Measurements from ENCODE around the gene ATP12A.

Gene ATP12A
- total RNA-seq: 0 reads per million in 4 experiments

DNA sequence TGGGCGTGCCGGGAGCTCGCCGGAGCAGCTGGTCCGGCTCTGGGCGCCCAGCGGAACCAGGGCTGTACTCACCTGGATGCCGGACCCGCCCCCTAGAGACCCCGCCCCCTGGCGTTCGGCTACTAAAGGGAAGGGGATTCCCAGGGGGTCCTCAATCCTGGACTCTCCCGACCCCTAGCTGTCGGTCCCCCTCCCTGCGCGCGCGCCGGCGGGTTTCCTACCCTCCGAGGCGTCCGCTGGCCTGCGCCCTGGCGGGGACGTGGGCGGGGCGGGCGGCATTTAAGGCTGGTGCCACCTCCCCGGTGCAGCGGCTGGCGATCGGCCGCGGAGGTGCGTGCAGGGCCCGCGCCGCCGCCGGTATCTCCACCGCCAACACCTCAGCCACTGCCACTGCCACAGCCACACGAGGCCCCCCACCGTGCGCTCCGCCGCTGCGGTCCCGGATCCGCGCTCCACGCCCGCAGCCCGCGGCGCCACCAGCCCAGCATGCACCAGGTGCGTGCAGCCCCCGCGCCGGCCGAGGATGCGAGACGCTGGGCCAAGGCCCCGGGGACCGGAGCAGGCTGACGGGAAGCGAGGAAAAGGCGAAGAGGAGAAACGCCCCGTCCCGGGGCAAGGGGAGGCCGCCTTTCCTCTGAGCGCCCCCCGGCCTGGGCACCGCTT, at the start of gene ATP12A:
Gene ATP12A, plus strand, starts transcription at position 151 of the 663 bp plus-strand sequence. Its CDS starts 336 bp downstream, at position 487.
- DNase-seq: no peak

DNA sequence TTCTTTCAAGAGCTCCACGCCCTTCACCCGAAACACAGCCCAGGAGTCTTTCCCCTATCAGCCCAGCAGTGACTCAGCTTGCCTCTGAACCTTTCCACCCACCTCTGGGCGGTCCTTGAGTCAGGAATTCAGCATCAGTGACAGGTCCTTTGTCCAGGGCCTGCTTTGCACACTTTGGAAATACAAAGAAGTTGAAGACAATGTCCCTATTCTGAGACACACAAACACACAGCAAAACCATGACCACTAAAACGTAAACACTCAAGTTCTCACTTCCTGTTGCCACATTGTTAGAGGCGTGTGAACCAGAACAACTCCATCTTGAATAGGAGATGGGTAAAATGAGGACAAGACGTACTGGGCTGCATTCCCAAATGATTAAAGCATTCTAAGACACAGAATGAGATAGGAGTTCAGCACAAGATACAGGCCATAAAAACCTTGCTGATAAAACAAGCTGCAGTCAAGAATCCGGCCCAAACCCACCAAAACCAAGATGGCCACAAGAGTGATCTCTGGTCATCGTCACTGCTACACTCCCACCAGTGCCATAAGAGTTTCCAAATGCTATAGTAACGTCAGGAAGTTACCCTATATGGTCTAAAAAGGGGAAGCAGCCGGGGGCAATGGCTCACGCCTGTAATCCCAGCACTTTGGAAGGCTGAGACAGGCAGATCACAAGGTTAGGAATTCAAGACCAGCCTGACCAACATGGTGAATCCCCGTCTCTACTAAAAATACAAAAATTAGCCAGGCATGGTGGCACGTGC, 49.2 kb upstream of the ATP12A start:
- no peak for DNase-seq

DNA sequence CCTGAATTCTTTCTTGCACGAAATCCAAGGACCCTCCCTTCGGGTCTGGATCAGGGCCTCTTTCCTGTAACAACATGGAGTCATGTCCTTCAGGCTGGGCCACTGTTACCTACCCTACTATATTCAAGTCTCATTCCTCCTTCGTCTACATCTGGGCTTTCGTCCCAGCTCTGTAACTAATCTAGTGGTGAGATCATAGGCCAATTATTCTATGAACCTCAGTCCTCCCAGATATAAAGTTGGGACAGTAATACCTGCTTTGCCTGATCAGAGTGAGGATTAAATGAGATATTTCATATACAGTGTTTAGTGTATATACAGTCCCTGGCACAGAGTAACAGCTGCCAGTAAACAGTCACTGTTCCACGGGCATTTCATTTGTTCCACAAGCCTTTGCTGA, 48.3 kb upstream of the ATP12A start:
- no peak for DNase-seq

DNA sequence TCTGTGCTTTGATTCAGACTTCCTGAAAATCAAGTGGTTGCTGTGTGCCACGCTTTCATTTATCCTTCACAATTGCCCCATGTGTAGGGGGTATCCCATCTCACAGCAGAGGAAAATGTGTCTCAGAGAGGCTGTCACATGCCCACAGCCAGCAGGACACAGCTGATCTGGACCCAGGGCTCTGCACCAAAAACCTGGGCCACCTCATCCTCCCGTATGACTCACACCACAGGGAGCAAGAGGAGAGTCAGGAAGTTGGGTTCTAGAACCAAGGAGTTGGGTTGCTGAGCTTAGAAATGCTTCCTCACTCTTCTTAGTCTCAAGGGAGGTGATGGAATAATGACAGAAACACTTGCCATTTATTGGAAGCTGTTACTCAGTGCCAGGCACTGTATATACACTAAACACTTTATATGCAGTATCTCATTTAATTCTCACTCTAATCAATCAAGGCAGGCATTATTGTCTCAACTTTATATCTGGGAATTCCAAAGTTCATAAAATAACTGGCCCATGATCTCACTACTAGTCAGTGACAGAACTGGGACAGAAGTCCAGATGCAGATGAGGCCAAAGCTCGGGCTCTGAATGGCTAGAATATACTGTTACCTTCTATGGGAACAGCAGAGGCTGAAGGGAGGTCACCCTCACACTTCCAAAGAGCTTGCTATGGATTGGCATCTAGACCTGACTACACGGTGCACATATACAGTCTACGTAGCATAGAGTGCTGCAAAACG, 47.7 kb upstream of the ATP12A start:
- DNase-seq: no peak

DNA sequence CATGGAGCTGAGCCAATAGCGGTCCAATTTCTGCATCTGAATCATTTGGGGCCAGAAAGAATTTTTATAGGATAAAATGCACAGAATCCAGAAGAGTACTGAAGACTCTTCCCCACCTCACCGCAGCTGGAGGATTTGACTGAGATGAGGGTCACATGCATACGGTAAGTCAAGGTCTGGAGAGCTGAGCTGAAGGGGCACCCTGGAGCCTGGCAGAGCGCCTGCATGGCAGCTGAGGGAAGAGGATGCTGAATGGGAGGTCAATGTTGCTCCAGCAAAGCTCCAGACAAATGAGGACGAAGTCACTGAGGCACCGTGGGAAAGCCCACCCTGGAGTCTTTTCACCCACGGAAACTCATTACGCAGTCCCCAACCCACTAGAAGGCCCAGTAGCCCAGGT, 43.4 kb upstream of the ATP12A start:
- no peak for DNase-seq

DNA sequence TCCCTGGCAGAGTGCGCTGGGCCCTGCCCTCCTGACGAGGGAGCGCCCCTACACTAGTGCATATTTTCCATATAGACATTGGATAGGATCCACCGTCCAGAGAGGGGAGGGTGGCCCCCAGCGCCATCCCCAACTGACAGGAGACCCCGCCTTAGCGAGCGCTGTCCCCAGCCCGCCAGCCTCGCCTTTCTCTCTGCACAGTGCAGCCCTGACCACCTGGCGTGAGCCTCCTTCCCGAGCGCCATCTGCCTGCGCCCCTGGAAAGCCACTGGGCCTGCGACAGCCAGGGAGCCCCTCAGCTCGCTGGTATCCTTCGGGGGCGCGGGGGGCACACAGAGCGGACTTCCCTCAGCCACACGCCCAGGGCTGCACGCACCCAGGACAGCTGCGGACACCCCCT, 42.1 kb upstream of the ATP12A start:
- no peak for DNase-seq

DNA sequence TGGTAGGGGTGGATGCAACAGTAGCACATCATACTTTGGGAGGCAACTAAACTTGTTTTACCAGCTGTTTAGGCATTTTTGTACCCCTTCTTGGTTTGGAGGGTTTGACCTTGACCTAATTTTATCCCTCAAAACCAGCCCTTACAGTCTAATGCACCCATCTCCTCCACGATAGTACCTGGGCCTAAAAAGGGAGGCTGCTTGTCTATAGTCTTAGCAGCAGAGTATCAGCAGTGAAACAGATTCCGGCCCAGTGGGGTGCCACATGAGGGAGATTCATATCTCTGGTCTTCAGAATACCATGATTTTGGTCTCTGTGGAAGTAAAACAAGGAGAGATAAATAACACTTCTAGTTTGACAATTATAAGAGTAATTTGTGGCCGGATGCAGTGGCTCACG, 39.5 kb upstream of the ATP12A start:
- no peak for DNase-seq

DNA sequence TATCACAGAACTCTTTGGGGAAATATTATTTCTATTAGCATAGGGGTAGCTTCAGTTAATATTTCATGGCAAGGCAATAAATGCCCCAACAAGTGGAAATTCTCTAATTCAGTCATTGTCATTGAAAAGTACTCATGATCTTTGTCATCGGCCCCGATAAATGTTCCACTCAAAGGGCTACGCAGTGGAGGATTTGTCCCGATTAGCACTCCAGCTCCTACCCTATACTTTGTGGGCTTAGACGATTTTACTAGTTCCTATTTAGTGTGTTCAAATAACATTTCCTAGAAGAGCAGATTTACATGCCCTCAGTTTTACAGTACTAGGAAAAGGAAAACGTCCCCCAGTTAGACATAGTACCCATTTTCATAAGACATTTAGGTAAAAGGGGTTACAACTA, 38.0 kb upstream of the ATP12A start:
- DNase-seq: no peak

GRCh38 chr13:24644036-24644435, 36.2 kb upstream of the ATP12A start:
- DNase-seq: no peak

DNA sequence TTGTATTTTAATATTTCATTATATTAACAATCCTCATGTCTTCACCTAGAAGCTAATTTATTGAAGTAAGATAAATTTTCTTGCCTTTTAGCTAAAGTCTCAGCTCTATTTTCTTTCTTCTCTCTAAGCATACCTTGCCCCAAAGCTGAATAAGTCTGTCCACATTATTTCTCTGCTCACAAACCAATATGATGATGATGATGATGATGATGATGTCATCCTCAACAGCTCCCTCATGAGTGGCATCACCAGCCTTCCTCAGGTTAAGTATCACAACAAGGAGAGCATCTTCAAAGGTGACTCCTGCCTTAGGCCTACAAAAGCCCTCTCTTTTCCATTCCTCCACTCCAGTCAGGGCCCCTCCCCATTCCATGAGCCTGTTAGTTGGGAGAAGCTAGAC, 31.9 kb upstream of the ATP12A start:
- DNase-seq: no peak

- no peak for DNase-seq
Measured at GRCh38 chr13:24648983-24649687, 31.1 kb upstream of the ATP12A start.

DNA sequence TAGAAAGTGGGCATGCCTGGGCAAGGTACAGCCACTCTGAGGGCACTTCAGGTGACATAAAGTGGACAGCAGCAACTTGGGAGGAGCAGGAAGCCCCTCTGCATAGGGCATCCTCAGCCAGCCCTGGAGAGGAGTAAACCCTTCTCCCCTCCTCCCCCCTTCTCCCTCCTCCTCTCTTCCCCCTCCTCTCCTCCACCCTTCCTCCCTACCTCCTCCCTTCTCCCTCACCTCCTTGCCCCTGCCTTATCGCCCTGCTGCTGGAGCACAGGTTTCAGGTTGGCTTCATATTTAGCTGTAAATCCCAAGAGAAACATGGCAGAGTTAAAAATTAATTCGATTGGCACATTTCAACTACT, 30.5 kb upstream of the ATP12A start:
- DNase-seq: no peak

DNA sequence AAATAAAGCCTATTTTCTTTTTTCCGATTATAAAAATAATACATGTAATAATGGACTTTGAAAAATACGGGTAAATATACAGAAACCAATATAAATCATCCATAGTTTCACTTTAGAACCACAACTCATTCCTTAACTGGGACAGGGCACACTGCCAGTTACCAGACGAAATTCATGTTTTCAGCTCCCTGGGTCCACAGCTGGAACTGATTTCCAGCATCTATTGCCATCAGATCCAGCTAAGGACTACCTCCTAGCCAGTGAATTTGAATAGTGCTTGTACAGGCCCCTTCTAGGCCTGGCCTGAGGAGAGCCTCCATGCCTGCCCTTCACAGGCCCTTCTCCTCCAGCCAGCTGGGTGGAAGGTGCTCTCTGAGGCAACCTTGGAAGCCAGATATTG, 30.0 kb upstream of the ATP12A start:
- DNase-seq: no peak

- no peak for DNase-seq
Measured at GRCh38 chr13:24651718-24652345, 28.4 kb upstream of the ATP12A start.

- no peak for DNase-seq
Measured at GRCh38 chr13:24652359-24652758, 27.8 kb upstream of the ATP12A start.

DNA sequence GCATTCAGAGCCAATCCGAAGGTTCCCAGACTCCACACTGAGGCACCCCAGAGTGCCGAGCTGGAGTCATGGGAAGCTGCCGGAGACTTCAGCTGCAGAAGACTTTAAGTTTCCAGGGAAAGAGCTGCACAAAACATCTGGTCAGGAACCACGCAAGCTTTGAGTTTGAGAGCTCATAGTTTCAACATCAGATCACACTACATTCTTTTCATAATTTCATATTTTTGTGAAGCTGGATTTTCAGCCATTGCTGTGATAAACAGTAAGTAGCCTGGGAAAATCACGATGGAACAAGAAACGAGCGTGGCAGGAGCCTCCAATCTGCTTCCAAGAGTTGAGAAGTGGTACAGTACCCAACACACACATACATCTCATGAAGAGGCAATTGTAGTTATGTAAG, 25.5 kb upstream of the ATP12A start:
- DNase-seq: no peak

DNA sequence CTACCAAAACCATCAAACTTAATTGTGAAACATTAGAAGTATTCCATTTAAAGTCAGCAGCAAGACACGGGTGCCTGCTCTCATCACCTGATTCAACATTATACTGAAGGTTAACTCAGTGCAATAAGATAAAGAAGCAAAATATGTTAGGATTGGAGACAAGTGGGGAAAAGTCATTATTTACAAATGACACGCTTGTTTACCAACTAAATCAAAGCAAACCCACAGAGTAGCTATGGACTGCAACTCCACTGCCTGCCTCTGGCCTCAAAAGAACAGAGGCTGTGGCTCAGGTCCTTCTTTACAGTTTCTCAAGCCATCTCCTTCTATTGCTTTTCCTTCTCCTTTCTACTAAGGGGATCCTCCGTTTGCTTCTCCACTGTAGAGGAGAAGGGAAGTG, 21.0 kb upstream of the ATP12A start:
- DNase-seq: no peak

DNA sequence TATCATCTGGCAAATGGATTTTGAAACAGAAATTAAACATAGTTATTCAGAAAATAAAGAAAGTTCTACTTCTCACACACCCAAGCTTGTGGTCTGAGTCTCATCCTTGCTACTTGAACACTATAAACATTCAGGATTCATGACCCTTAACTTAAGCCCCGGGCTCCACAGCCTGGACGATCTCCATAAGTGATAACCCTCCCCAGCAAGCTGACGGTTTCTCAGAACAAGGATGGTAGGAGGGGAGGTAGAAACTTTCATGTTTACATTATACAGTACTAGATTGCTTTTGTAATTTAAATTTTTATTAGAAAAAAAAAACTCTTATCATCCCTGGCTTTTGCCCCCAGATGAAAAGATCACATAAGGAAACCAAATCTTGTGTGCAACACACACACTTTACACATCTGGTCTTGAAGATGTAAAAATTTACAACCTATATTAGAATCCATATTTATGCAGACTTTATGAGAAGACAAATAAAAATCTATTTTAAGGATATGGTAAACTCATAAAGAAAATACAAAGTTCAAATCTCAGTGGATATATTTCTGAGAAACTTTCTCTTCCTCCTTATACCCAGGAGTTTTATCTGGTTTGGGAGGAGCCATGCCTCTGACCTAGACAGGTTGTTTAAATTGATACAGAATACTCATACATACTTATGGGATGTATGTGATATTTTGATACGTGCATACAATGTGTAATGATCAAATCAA, 20.0 kb upstream of the ATP12A start:
- DNase-seq: no peak

DNA sequence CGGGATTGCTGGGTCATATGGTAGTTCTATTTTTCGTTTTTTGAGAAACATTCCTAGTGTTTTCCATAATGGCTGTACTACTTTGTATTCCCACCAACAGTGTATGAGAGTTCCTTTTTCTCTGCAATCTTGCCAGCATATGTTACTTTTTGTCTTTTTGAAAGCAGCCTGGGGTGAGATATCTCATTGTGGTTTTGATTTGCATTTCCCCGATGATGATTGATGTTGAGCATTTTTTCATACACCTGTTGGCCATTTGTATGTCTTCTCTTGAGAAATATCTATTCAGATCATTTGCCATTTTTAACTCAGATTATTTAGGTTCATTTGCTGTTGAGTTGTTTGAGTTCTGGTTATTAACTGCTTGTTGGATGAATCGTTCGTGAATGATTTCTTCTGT, 18.5 kb upstream of the ATP12A start:
- DNase-seq: no peak

- no peak for DNase-seq
Measured at GRCh38 chr13:24662195-24663088, 17.8 kb upstream of the ATP12A start.

- DNase-seq: no peak
Measured at GRCh38 chr13:24663089-24663395, 17.2 kb upstream of the ATP12A start.
